ENCODE measurements around the gene HAAO. TPM values are rescaled to one million over a fixed set of nuclear protein-coding genes. Genes with fewer than 3 reads are reported as not detected.

HAAO gene
- total RNA-seq, 1 donor from 2014 or later: 1.1 TPM

DNA sequence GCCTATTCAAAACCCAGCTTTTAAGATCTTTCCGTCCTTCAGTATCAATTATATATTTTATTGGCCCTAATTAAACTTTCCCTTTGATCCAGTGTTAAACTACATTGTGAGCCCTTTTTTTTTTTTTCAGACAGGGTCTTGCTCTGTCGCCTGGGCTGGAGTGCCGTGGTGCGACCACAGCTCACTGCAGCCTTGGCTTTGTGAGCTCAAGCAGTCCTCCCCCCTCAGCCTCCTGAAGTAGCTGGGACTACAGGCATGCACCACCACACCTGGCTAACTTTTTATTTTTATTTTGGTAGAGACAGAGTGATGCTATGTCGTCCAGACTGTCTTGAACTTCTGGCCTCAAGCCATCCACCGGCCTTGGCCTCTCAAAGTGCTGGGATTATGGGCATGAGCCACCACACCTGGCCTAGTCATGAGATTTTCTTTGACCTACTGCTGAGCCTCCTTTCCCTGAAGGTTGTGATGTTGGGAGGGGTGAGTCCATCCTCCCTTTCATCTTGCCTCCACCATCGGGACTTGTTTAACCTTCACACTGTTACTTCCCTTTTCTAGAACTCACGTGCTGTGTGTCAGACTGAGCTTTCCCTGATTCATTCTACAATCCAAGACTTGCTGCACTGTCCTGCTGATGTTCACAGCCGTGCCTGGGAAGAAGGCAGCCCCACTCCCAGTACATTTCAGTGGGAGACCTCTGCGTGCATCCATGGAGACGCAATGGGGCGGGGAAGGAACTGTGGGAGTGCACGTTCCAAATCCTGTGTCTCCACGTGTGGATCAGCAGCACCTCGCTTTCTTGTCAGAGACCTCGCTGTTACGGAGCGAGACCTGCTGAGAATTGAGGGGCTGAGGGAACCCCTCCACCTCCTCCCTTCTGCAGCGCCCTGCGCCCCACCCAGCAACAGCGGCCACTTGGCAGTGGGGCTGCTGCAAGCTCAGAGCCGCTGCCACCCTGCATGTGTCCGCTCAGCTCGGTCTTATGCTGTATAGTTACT, 39.3 kb downstream of the HAAO start:
- Histone ChIP-seq H3K27me3 (ENCODE audit: insufficient read depth, low read length) (no peaks in the 10 kb centered on the region), H3K4me2 (ENCODE audit: low read length) (no peak overlapping the region), H3K79me2 (ENCODE audit: insufficient read depth, low read length) (no peaks in the 10 kb centered on the region), H4K20me1 (ENCODE audit: insufficient read depth, low read length) (no peaks in the 10 kb centered on the region), H3K9me3 (ENCODE audit: insufficient read depth, low read depth, low read length) (no peaks in the 10 kb centered on the region), H3K27ac (ENCODE audit: low read depth, low read length) (no peak overlapping the region), H3K4me1 (ENCODE audit: insufficient read depth, low read length) (no peaks in the 10 kb centered on the region), H3K9ac (ENCODE audit: low read length) (no peak overlapping the region), H2AFZ (ENCODE audit: low read depth, low read length) (no peak overlapping the region), H3K4me3 (ENCODE audit: insufficient read depth, low read depth, low read length) (no peak overlapping the region), H3K36me3 (ENCODE audit: insufficient read depth, low read length) (no peaks in the 10 kb centered on the region)
- Mint-ChIP-seq H3K9me3 (ENCODE audit: unreplicated experiment) (peaks cover 1% of the 10 kb centered on the region), H3K27ac (ENCODE audit: unreplicated experiment) (no peak overlapping the region), H3K4me3 (ENCODE audit: unreplicated experiment) (no peak overlapping the region), H3K27me3 (ENCODE audit: low read depth, unreplicated experiment) (no peaks in the 10 kb centered on the region), H3K36me3 (ENCODE audit: low read depth, unreplicated experiment) (peaks cover 21% of the 10 kb centered on the region), H3K4me1 (ENCODE audit: low read depth, unreplicated experiment) (peaks cover 14% of the 10 kb centered on the region)
- DNase-seq (ENCODE audit: low read depth) (no peak), FAIRE-seq (no peak)
- TF ChIP-seq, protein P1, sequence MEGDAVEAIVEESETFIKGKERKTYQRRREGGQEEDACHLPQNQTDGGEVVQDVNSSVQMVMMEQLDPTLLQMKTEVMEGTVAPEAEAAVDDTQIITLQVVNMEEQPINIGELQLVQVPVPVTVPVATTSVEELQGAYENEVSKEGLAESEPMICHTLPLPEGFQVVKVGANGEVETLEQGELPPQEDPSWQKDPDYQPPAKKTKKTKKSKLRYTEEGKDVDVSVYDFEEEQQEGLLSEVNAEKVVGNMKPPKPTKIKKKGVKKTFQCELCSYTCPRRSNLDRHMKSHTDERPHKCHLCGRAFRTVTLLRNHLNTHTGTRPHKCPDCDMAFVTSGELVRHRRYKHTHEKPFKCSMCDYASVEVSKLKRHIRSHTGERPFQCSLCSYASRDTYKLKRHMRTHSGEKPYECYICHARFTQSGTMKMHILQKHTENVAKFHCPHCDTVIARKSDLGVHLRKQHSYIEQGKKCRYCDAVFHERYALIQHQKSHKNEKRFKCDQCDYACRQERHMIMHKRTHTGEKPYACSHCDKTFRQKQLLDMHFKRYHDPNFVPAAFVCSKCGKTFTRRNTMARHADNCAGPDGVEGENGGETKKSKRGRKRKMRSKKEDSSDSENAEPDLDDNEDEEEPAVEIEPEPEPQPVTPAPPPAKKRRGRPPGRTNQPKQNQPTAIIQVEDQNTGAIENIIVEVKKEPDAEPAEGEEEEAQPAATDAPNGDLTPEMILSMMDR (IDR thresholded peaks at IDR 0.05; ENCODE audit: insufficient read depth, low read depth, low read length): no peak

GRCh38 chr2:42752314-42752713, 40.1 kb downstream of the HAAO start:
- peaks cover 1% of the 10 kb centered on the region for H3K9me3 Mint-ChIP-seq (ENCODE audit: unreplicated experiment)
- no peak overlapping the region for H3K4me3 Mint-ChIP-seq (ENCODE audit: unreplicated experiment)
- Histone ChIP-seq H4K20me1 (ENCODE audit: insufficient read depth, low read length) (no peaks in the 10 kb centered on the region), H3K79me2 (ENCODE audit: insufficient read depth, low read length) (no peaks in the 10 kb centered on the region), H3K9me3 (ENCODE audit: insufficient read depth, low read depth, low read length) (no peaks in the 10 kb centered on the region), H2AFZ (ENCODE audit: low read depth, low read length) (no peak overlapping the region), H3K27ac (ENCODE audit: low read depth, low read length) (no peak overlapping the region), H3K4me1 (ENCODE audit: insufficient read depth, low read length) (no peaks in the 10 kb centered on the region), H3K36me3 (ENCODE audit: insufficient read depth, low read length) (no peaks in the 10 kb centered on the region), H3K4me3 (ENCODE audit: insufficient read depth, low read depth, low read length) (no peak overlapping the region), H3K9ac (ENCODE audit: low read length) (no peak overlapping the region), H3K4me2 (ENCODE audit: low read length) (no peak overlapping the region), H3K27me3 (ENCODE audit: insufficient read depth, low read length) (no peaks in the 10 kb centered on the region)
- DNase-seq (ENCODE audit: low read depth) (no peak), FAIRE-seq (no peak)
- no peak for TF ChIP-seq EZH2 (IDR thresholded peaks at IDR 0.05; ENCODE audit: insufficient read depth, low read length)
- TF ChIP-seq, protein P1 (IDR thresholded peaks at IDR 0.05; ENCODE audit: insufficient read depth, low read depth, low read length): no peak
- no peaks in the 10 kb centered on the region for H3K27me3 Mint-ChIP-seq (ENCODE audit: low read depth, unreplicated experiment)
- no peak overlapping the region for H3K27ac Mint-ChIP-seq (ENCODE audit: unreplicated experiment)
- peaks cover 14% of the 10 kb centered on the region for H3K4me1 Mint-ChIP-seq (ENCODE audit: low read depth, unreplicated experiment)
- H3K36me3 Mint-ChIP-seq (ENCODE audit: low read depth, unreplicated experiment): peaks cover 19% of the 10 kb centered on the region

- Mint-ChIP-seq H3K27ac (ENCODE audit: unreplicated experiment) (no peak overlapping the region), H3K36me3 (ENCODE audit: low read depth, unreplicated experiment) (peaks cover 12% of the 10 kb centered on the region), H3K9me3 (ENCODE audit: unreplicated experiment) (peaks cover 1% of the 10 kb centered on the region), H3K27me3 (ENCODE audit: low read depth, unreplicated experiment) (no peaks in the 10 kb centered on the region), H3K4me3 (ENCODE audit: unreplicated experiment) (no peak overlapping the region), H3K4me1 (ENCODE audit: low read depth, unreplicated experiment) (peaks cover 12% of the 10 kb centered on the region)
- H3K36me3 ChIP-seq (ENCODE audit: insufficient read depth, low read length): no peaks in the 10 kb centered on the region
- no peak overlapping the region for H3K9ac ChIP-seq (ENCODE audit: low read length)
- no peak overlapping the region for H3K4me3 ChIP-seq (ENCODE audit: insufficient read depth, low read depth, low read length)
- no peaks in the 10 kb centered on the region for H3K4me1 ChIP-seq (ENCODE audit: insufficient read depth, low read length)
- TF ChIP-seq, protein P1 (IDR thresholded peaks at IDR 0.05; ENCODE audit: insufficient read depth, low read depth, low read length): no peak
- TF ChIP-seq EZH2 (IDR thresholded peaks at IDR 0.05; ENCODE audit: insufficient read depth, low read length): no peak
- H3K27ac ChIP-seq (ENCODE audit: low read depth, low read length): no peak overlapping the region
- no peaks in the 10 kb centered on the region for H3K27me3 ChIP-seq (ENCODE audit: insufficient read depth, low read length)
- no peak overlapping the region for H2AFZ ChIP-seq (ENCODE audit: low read depth, low read length)
- H3K9me3 ChIP-seq (ENCODE audit: insufficient read depth, low read depth, low read length): no peaks in the 10 kb centered on the region
- H4K20me1 ChIP-seq (ENCODE audit: insufficient read depth, low read length): no peaks in the 10 kb centered on the region
- DNase-seq (ENCODE audit: low read depth) (no peak), FAIRE-seq (no peak)
- no peak overlapping the region for H3K4me2 ChIP-seq (ENCODE audit: low read length)
- no peaks in the 10 kb centered on the region for H3K79me2 ChIP-seq (ENCODE audit: insufficient read depth, low read length)
Observed at GRCh38 chr2:42748840-42749239, 43.5 kb downstream of the HAAO start.
